ENCODE data around the gene CBX2. TPM values are rescaled to one million over a fixed set of nuclear protein-coding genes. Genes with fewer than 3 reads are reported as not detected.

The CBX2 gene
- total and polyA plus RNA-seq, 8 donors: 1.1 to 3.2 (median 2.5) TPM

DNA sequence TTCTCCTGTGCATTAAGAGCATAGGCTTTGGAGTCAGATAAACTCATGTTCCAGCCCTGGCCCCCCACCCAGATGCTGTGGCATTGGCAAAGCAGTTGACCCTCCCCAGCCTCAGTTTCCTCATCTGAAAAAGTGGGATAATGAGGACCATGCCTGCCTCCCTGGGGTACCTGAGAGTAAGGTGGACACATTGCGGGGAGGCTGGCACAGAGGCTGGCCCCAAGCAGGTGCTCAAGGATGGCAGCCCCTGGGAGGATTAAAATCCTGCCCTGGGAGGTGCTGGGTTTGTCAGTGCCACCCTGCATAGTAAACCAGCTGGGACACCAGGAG lies 35.4 kb upstream of the CBX2 start:
- no peak for ATAC-seq
- Histone ChIP-seq H3K4me1 (peaks cover 0 to 10% (median 0%) of the 10 kb centered on the region in 3 donors), H3K4me3 (no peak overlapping the region), H3K9me3 (no peaks in the 10 kb centered on the region), H3K36me3 (no peaks in the 10 kb centered on the region), H3K27ac (no peak overlapping the region), H3K27me3 (peaks cover 0 to 6% (median 0%) of the 10 kb centered on the region in 4 donors)
- no peak for DNase-seq
- intact Hi-C loops (cut with DNase I): no loop called here
- WGBS, 2 donors: 66 to 81% methylated on average over 1 of the region's 1 CpG
- TF ChIP-seq, protein P1, sequence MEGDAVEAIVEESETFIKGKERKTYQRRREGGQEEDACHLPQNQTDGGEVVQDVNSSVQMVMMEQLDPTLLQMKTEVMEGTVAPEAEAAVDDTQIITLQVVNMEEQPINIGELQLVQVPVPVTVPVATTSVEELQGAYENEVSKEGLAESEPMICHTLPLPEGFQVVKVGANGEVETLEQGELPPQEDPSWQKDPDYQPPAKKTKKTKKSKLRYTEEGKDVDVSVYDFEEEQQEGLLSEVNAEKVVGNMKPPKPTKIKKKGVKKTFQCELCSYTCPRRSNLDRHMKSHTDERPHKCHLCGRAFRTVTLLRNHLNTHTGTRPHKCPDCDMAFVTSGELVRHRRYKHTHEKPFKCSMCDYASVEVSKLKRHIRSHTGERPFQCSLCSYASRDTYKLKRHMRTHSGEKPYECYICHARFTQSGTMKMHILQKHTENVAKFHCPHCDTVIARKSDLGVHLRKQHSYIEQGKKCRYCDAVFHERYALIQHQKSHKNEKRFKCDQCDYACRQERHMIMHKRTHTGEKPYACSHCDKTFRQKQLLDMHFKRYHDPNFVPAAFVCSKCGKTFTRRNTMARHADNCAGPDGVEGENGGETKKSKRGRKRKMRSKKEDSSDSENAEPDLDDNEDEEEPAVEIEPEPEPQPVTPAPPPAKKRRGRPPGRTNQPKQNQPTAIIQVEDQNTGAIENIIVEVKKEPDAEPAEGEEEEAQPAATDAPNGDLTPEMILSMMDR (IDR thresholded peaks at IDR 0.05): no peak
- FAIRE-seq: no peak

DNA sequence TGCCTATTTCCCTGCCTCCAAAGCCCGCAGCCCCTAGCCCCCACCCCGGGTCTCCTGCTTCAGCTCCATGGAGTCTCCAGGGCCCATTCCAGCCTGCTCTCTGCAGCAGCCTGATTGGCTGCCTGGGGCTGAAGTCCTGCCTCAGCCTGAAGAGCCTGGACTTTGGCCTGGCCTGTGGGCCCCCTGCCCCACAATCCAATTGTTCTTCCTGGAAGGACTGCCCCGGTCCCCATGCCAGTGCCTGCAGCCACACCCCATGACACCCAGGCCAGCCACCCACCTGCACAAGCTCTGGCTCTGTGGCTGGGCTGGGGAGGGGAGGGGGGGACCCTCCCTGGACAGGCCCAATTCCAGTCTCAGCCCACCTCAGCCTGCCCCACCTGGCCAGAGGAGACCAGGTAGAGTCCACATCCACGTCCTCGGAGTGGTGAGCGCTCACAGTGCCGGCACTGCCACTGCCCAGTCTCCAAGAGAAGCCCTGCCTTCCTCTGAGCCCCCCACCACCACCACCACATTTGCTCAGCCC lies 34.9 kb upstream of the CBX2 start:
- 82 to 89% methylated on average over 7 of the region's 7 CpGs for WGBS, 2 donors
- Histone ChIP-seq H3K36me3 (no peaks in the 10 kb centered on the region), H3K4me3 (no peak overlapping the region), H3K27me3 (peaks cover 0 to 7% (median 1%) of the 10 kb centered on the region in 4 donors), H3K27ac (no peak overlapping the region), H3K4me1 (peaks cover 0 to 10% (median 0%) of the 10 kb centered on the region in 3 donors), H3K9me3 (no peaks in the 10 kb centered on the region)
- FAIRE-seq (no peak), ATAC-seq (no peak), DNase-seq (peak in 2 of 6 donors; percentile 26 to 62)
- intact Hi-C loops (cut with DNase I): no loop called here
- TF ChIP-seq, protein P1 (IDR thresholded peaks at IDR 0.05): no peak

GRCh38 chr17:79743614-79744013 lies 34.3 kb upstream of the CBX2 start:
- no peak for FAIRE-seq
- peaks cover 0 to 13% (median 3%) of the 10 kb centered on the region in 4 donors for H3K27me3 ChIP-seq
- intact Hi-C loops (cut with DNase I): no loop called here

GRCh38 chr17:79745641-79746105 lies 32.3 kb upstream of the CBX2 start:
- Histone ChIP-seq H3K27me3 (peaks cover 0 to 19% (median 3%) of the 10 kb centered on the region in 4 donors), H3K9me3 (no peaks in the 10 kb centered on the region), H3K4me1 (peaks cover 0 to 9% (median 0%) of the 10 kb centered on the region in 3 donors), H3K27ac (no peak overlapping the region), H3K36me3 (no peaks in the 10 kb centered on the region), H3K4me3 (no peak overlapping the region)
- TF ChIP-seq, protein P1 (IDR thresholded peaks at IDR 0.05): no peak
- DNase-seq: peak in 1 of 6 donors; percentile 8
- intact Hi-C loops (cut with DNase I): no loop called here
- ATAC-seq: no peak
- 33 to 45% methylated on average over 6 of the region's 6 CpGs for WGBS, 2 donors
- no peak for FAIRE-seq

More at GRCh38 chr17:79743614-79744013, 34.3 kb upstream of the CBX2 start:
- DNase-seq (peak in 2 of 6 donors; percentile 6 to 36), ATAC-seq (no peak)
- Histone ChIP-seq H3K4me1 (peaks cover 0 to 10% (median 0%) of the 10 kb centered on the region in 3 donors), H3K36me3 (no peaks in the 10 kb centered on the region), H3K27ac (no peak overlapping the region), H3K9me3 (no peaks in the 10 kb centered on the region), H3K4me3 (no peak overlapping the region)
- 79 to 87% methylated on average over 5 of the region's 5 CpGs for WGBS, 2 donors
- TF ChIP-seq, protein P1 (IDR thresholded peaks at IDR 0.05): no peak

GRCh38 chr17:79746889-79747507 lies 30.9 kb upstream of the CBX2 start:
- DNase-seq: no peak
- H3K4me3 ChIP-seq: no peak overlapping the region
- no peaks in the 10 kb centered on the region for H3K36me3 ChIP-seq
- ATAC-seq: no peak
- intact Hi-C loops (cut with DNase I): no loop called here
- H3K27me3 ChIP-seq: peaks cover 0 to 19% (median 3%) of the 10 kb centered on the region in 4 donors
- no peak overlapping the region for H3K27ac ChIP-seq
- no peak for FAIRE-seq
- H3K9me3 ChIP-seq: no peaks in the 10 kb centered on the region
- H3K4me1 ChIP-seq: no peaks in the 10 kb centered on the region
- TF ChIP-seq, protein P1 (IDR thresholded peaks at IDR 0.05): no peak
- 34 to 41% methylated on average over 22 of the region's 22 CpGs for whole genome bisulfite sequencing, 2 donors

Data from pancreas (tissue), 10 donors.